CD4-positive, alpha-beta T cell treated with Interferon gamma for 1 hour (primary cell): ENCODE data around the gene SNCAIP.
"Not testable (repeated sequence)": the region's sequence is repeated elsewhere in the genome, so short reads cannot be mapped to it uniquely, and the experiment has no call there.

Experiments
- DNase-seq: peaks from one replicate; pipeline ENCODE4 v3.0.0-alpha.2; 2020

Gene SNCAIP

DNA sequence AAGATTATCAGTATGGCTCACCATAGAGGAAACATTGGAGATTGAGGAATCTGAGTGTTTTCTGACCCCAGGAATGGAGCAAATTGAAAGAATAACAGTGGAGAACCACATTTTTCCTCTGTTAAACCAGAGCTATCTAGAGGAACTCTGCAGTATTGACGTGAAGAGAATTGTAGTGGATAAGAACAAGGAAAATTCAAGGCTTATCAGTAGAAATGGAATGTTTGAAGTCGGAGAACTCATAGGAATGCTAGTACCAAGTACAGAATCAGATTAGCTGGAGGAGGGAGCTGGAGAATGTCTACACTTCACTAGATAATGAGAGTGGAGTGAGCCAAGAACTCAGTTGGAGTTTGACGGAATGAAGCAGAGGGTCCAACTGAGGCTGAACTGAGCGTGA, 50.3 kb downstream of the SNCAIP start:
- no peak for DNase-seq

DNA sequence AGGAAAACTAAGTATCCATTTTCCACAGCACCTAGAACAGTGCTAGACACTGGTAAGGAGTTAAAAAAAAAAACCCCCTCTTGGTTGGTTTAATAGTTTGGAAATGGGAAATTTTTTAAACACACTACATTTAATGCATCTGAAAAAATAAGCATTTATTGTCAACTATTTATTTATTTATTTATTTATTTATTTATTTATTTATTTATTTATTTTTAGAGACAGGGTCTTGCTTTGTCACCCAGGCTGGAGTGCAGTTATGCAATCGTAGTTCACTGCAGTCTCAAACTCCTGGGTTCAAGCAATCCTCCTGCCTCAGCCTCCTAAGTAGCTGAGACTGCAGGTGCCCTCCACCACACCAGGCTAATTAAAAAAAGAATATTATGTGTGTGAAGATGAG, 51.6 kb downstream of the SNCAIP start:
- DNase-seq: no peak

- DNase-seq: no peak
Measured at GRCh38 chr5:122366501-122366900, 54.5 kb downstream of the SNCAIP start.

GRCh38 chr5:122367456-122367855, 55.4 kb downstream of the SNCAIP start:
- DNase-seq: no peak

GRCh38 chr5:122368510-122369251, 56.6 kb downstream of the SNCAIP start:
- no peak for DNase-seq

DNA sequence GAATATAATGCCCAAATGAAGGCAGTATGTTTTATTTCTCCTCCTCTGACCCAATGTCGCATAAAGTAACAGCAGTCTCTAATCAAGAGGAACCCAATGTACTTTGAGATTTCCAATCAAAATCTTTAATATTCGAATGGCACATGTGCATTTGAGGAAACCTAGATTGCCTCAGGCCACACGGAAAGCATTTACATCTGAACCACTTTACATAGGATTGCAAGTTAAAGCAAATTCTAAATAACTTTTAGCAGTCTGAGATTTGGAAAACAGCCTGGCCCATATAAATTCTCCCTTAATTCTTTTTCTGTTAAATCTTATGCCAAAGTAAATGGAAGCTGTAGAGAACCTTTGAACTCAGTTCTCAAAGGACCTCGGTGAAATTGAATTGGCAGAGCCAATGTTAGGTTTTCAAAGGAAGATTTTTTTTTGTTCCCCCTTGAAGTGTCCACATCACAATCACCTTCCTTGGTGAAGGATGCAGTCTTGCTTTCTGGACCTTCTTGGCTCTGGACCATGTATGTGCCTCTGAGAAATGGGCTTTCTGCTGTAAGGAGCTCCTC, 57.3 kb downstream of the SNCAIP start:
- DNase-seq: no peak

GRCh38 chr5:122371511-122372151, 59.6 kb downstream of the SNCAIP start:
- DNase-seq: no peak

DNA sequence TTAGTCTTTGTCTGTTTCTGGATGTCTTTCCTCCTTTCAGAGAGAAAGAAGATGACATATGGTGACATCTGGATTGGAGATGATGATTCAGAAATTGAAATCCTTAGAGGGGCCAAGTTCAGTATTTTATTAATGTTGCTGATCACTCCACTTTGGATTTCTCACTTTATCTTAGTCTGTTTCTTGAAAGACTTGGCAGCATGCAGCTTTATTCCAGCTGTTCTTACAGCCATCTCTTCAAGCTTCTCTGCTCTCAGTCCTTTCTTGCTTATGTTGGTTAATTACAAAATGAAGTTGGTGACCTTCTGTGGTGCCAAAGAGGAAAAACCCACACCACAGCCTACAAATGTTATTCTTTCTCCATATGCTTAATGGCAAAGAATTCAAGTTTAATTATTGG, 62.1 kb downstream of the SNCAIP start:
- no peak for DNase-seq

GRCh38 chr5:122375801-122376200, 63.8 kb downstream of the SNCAIP start:
- no peak for DNase-seq

- DNase-seq: no peak
Measured at GRCh38 chr5:122376250-122376649, 64.2 kb downstream of the SNCAIP start.

GRCh38 chr5:122377026-122377425, 65.0 kb downstream of the SNCAIP start:
- no peak for DNase-seq

GRCh38 chr5:122382938-122383337, 70.9 kb downstream of the SNCAIP start:
- not testable (repeated sequence) for DNase-seq

GRCh38 chr5:122384739-122385235, 72.8 kb downstream of the SNCAIP start:
- no peak for DNase-seq

DNA sequence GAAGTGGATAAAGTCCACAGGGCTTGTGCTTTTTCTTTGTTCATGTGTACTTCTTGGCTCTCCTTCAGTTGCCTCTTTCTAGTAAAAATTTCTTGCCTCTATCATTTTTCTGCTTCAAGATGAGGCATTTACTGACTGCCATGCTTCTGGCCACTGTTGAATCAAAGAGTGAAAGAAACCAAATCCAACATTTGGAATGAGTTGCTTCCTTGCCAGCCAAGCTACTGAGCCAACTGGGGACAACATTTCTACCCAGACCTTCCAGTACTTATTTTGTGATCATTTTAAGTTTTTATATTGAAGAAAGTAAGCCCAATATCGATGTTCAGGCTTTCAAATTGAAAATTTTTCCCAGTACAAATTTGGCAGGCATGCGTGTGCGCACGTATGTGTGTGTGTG, 73.2 kb downstream of the SNCAIP start:
- no peak for DNase-seq

DNA sequence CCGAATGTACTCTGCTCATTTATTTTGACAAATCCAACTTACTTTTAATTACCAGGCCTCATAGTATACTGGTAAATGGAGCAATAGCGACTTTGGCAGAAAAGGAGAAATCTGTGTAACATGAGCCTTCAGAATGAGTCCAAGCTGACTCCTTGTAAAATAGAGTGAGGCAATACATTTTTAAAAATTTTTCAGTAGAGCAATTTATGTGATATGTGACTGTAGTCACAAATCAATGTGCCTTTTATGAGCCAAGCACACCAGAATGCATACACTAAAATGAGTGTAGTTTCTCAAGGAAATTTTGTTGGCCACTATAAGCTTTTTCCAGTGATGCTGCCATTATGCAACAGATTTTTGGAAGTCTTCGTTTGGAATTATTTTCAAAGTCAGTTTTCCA, 73.8 kb downstream of the SNCAIP start:
- no peak for DNase-seq

DNA sequence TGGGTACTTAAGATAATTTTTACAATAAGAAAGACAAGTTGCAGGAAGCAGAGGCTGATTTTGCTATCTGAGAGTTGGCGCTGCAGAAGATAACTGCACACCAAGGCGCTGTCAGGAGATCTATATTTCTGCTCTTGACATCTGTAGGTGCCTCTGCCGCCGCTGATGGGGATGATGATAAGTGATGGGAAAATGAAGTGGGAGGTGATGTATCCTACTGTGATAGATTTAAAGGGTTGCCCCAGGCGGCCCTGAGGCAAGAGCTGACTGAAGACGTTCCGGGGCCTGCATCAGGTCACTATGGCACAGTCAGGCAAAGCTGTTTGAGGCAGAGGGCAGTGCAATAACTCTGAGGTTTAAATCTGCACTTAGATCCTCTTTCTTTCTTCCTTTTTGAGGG, 78.1 kb downstream of the SNCAIP start:
- no peak for DNase-seq

GRCh38 chr5:122390694-122391093, 78.7 kb downstream of the SNCAIP start:
- no peak for DNase-seq

DNA sequence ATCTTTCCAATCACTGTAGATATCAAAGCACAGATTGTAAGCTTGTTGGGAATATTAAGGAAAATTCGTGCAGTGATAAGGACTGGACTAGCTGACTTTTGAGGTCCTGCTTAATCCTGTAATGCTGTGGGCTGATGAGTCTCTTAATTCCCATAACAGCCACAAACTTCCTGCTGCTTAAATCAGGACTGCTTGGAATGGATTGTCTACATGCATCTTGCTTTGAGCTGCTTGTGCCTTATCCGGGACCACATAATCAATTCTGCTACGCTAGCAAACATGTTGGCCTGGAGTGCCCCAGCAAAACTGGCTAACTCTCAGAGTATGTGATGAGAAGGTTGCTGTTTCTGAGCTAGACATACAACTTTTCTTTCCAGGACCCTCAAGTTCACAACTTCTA, 79.6 kb downstream of the SNCAIP start:
- no peak for DNase-seq

GRCh38 chr5:122392224-122392623, 80.2 kb downstream of the SNCAIP start:
- no peak for DNase-seq

DNA sequence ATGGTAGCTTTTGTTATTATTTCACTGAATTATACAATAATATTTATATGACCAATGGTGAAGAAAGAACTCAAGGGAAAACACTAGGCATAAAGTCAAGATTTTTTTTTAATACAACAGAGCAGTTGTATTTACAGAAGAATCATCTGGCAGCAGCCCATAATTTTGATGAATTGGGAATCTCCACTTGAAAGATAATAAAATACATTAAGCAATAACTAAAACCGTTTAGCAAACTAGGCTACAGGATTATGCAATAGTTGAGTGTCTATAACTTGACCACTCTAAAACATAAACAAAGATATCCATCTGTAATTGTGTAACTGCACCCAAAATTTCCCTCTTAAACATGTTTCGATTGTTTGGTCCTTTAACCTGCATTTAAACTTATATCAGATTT, 80.8 kb downstream of the SNCAIP start:
- DNase-seq: no peak

- DNase-seq: no peak
Measured at GRCh38 chr5:122394284-122394930, 82.4 kb downstream of the SNCAIP start.

- DNase-seq: no peak
Measured at GRCh38 chr5:122398016-122398415, 86.0 kb downstream of the SNCAIP start.

GRCh38 chr5:122400341-122400740, 88.3 kb downstream of the SNCAIP start:
- DNase-seq: no peak

DNA sequence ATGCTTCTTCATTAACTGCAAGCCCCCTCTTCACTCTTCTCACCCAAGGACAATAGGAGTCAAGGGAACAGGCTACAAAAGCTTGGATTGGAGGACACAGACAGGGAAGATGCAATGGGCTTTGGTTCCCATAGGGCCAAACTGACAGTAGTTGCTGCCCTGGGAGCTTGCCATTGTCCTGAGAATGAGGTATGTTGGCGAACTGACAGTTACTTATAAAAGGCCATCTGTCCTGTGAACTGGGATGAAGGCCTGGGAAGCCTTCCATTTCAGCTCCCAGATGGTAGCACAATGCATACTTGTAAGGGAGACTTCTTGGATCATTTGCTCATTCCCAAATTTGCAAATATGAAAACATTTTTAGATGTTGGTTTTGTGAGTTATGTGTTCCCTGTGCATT, 88.9 kb downstream of the SNCAIP start:
- DNase-seq: no peak
